ENCODE data around the gene CABYR.

The CABYR gene

DNA sequence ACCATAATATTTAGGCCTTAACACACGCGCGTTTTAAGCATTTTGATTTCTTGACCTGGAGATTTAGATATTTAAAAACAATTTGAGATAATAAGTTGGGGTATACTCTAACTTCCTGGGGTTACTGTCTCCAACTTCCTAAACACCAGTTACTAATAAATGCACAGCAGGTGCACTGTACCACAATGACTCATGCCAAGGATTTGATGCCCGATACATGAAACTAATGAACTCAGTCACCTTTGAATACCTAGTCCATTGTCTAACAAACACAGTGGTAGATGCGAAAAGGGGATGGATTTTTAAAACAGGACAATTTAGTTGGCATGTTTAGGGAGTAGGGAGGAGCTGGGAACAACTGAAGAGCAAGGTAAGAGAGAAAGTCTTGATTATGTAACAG is 21.2 kb downstream of the CABYR start:
- Histone ChIP-seq H3K9me3 (ENCODE audit: severe bottlenecking) (no peaks in the 10 kb centered on the region), H3K4me3 (ENCODE audit: low read depth, low read length) (no peak overlapping the region), H3K36me3 (peaks cover 3% of the 10 kb centered on the region; the same call in 1 of the 2 replicates), H3K27me3 (ENCODE audit: insufficient read depth, low read depth, severe bottlenecking) (no peaks in the 10 kb centered on the region), H3K27ac (no peak overlapping the region)
- TF ChIP-seq, protein P1, sequence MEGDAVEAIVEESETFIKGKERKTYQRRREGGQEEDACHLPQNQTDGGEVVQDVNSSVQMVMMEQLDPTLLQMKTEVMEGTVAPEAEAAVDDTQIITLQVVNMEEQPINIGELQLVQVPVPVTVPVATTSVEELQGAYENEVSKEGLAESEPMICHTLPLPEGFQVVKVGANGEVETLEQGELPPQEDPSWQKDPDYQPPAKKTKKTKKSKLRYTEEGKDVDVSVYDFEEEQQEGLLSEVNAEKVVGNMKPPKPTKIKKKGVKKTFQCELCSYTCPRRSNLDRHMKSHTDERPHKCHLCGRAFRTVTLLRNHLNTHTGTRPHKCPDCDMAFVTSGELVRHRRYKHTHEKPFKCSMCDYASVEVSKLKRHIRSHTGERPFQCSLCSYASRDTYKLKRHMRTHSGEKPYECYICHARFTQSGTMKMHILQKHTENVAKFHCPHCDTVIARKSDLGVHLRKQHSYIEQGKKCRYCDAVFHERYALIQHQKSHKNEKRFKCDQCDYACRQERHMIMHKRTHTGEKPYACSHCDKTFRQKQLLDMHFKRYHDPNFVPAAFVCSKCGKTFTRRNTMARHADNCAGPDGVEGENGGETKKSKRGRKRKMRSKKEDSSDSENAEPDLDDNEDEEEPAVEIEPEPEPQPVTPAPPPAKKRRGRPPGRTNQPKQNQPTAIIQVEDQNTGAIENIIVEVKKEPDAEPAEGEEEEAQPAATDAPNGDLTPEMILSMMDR (IDR thresholded peaks at IDR 0.05; ENCODE audit: low read depth, low read length) = no peak
- no peak for DNase-seq

DNA sequence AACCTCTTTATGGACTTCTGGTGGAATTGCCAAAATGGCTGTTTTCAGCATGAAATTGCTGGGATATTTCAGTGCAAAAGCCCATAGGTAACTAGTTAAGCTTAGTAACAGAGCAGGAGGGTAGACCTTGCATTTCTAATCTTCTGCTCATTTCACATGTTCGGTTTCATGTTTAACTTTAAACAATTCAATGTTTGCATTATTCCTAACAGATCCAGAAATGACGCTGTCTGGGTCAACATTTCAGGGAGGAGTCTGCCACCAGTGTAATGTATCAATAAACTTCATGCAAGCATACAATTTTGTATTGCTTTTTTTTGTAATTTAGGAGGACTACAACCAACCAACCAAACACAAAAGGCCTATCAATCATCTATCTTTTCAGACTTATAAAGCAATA is 22.4 kb downstream of the CABYR start:
- no peaks in the 10 kb centered on the region for H3K27me3 ChIP-seq (ENCODE audit: insufficient read depth, low read depth, severe bottlenecking)
- no peak overlapping the region for H3K27ac ChIP-seq
- H3K9me3 ChIP-seq (ENCODE audit: severe bottlenecking) = no peaks in the 10 kb centered on the region
- peaks cover 3% of the 10 kb centered on the region; the same call in 1 of the 2 replicates for H3K36me3 ChIP-seq
- H3K4me3 ChIP-seq (ENCODE audit: low read depth, low read length) = no peak overlapping the region
- no peak for DNase-seq
- TF ChIP-seq, protein P1 (IDR thresholded peaks at IDR 0.05; ENCODE audit: low read depth, low read length) = no peak

DNA sequence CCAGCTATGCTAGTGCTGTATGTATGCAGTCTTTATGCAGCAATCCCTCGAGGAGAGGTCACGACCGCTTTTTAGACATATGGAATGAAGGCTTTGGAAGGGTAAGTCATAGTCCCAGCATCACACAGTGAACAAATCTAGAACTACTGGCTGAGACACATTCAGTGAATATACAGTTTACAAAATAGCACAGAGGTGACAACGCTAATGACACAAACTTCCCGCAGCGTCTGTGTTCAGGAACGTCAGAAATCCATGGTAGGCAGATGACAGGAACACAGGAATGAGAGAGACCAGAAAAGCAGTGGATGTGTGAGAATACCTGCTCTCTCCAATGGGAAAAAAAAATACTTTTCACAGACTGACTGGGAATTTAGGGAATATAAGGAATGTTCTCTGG is 29.6 kb downstream of the CABYR start:
- Histone ChIP-seq H3K9me3 (ENCODE audit: severe bottlenecking) (no peaks in the 10 kb centered on the region), H3K4me3 (ENCODE audit: low read depth, low read length) (no peak overlapping the region), H3K27ac (no peak overlapping the region), H3K27me3 (ENCODE audit: insufficient read depth, low read depth, severe bottlenecking) (no peaks in the 10 kb centered on the region), H3K36me3 (peaks cover 3% of the 10 kb centered on the region; the same call in 1 of the 2 replicates)
- DNase-seq = no peak
- TF ChIP-seq, protein P1 (IDR thresholded peaks at IDR 0.05; ENCODE audit: low read depth, low read length) = no peak

DNA sequence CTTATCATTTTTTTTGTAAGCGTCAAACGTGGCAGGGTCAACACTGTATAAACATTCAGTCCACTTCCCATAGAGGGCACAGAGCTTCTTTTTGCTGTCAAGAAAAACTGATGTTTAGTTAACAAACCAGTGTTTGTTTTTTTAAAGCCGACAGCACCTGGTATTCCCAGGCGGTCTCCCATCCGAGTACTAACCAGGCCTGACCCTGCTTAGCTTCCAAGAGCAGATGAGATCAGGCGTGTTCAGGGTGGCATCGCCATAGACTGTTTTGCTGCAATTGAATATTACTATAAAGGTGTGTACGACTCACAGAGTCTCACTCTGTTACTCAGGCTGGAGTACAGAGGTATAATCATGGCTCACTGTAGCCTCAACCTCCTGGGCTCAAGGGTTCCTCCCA is 31.5 kb downstream of the CABYR start:
- no peak overlapping the region for H3K27ac ChIP-seq
- no peak for DNase-seq
- H3K9me3 ChIP-seq (ENCODE audit: severe bottlenecking) = no peaks in the 10 kb centered on the region
- H3K27me3 ChIP-seq (ENCODE audit: insufficient read depth, low read depth, severe bottlenecking) = no peaks in the 10 kb centered on the region
- H3K4me3 ChIP-seq (ENCODE audit: low read depth, low read length) = no peak overlapping the region
- TF ChIP-seq, protein P1 (IDR thresholded peaks at IDR 0.05; ENCODE audit: low read depth, low read length) = no peak
- H3K36me3 ChIP-seq = peaks cover 3% of the 10 kb centered on the region

DNA sequence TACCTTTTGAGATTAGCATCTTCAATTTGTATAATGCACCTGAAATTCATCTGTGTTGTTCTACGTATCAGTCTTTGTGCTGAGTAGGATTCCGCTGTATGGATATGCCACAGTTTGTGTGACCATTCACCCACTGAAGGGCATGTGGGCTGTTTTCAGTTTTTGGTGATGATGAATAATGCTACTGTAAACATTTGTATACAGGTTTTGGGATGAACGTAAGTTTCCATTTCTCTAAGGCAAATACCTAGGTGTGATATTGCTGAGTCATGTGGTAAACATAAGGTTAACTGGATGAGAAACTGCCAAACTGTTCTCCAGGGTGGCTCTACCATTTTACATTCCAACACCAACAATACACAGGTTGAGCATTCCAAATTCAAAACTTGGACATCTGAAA is 35.1 kb downstream of the CABYR start:
- Histone ChIP-seq H3K4me3 (ENCODE audit: low read depth, low read length) (no peak overlapping the region), H3K36me3 (peaks cover 3% of the 10 kb centered on the region; the same call in 1 of the 2 replicates), H3K27me3 (ENCODE audit: insufficient read depth, low read depth, severe bottlenecking) (no peaks in the 10 kb centered on the region), H3K9me3 (ENCODE audit: severe bottlenecking) (no peaks in the 10 kb centered on the region), H3K27ac (no peak overlapping the region)
- no peak for DNase-seq
- TF ChIP-seq, protein P1 (IDR thresholded peaks at IDR 0.05; ENCODE audit: low read depth, low read length) = no peak

DNA sequence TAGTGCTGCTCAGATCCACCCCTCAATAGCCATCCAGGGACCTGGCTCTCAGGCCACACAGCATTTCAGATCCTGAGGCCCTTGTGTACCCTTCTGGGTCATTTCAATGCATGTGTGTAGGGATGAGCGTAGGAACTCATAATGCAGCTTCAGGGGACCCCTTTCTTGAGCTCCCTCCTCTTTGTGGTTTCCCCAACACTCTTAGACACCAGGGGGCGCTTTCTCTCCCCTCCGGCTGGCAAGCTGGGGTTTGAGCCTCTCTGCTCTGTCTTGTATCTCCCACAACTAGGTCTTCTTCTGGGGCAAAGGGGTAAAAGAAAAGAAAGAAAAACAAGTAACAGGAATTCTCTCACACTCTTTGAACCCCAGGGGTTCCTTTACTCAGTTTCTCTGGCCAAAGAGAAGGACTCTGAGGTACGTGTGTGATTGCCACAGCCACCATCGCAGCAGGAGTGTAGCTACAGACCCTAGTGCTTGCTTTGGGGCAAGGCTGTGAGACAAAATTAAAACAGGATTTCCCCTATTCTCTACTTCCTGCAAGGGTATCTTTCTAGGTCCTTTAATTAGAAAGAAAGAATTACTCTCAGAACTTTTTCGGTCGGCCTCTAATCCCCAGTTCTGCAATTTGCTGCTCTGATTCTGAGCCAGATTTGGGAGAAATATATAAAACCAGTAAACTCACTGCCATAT is 38.0 kb downstream of the CABYR start:
- Histone ChIP-seq H3K36me3 (peaks cover 3% of the 10 kb centered on the region; the same call in 1 of the 2 replicates), H3K27ac (no peak overlapping the region), H3K4me3 (ENCODE audit: low read depth, low read length) (no peak overlapping the region), H3K27me3 (ENCODE audit: insufficient read depth, low read depth, severe bottlenecking) (no peaks in the 10 kb centered on the region), H3K9me3 (ENCODE audit: severe bottlenecking) (no peaks in the 10 kb centered on the region)
- TF ChIP-seq, protein P1 (IDR thresholded peaks at IDR 0.05; ENCODE audit: low read depth, low read length) = peak; percentile 87
- DNase-seq = peak; percentile 67

All from WERI-Rb-1 (cell line).